ENCODE data around the gene SUGCT.

GRCh38 chr7:40595832-40596231 is 461.0 kb downstream of the SUGCT start:
- TF ChIP-seq EZH2 (IDR thresholded peaks at IDR 0.05): no peak
- TF ChIP-seq POLR2AphosphoS5 (IDR thresholded peaks at IDR 0.05; ENCODE audit: borderline replicate concordance, low read depth, low read length): no peak

All from SK-N-MC (cell line).